ENCODE data around the gene CTAGE8. TPM values are rescaled to one million over a fixed set of nuclear protein-coding genes. Genes with fewer than 3 reads are reported as not detected.

Gene CTAGE8
- total RNA-seq, 8 experiments from 2014 or later, result 0.29 to 0.38 (median 0.36) TPM; not detected in 5

Other genes with a start within 250 kb of the CTAGE8 start
- under 1 TPM in 5 of 8 experiments, not detected in 3; 0.09 to 0.57 (median 0.14) TPM for gene OR2A5, start 220.3 kb downstream of the CTAGE8 start, total RNA-seq
- gene OR2A25, start 199.5 kb downstream of the CTAGE8 start, total RNA-seq, result under 1 TPM in 1 of 8 experiments, not detected in 7; 0.62 TPM
- gene OR2A12, start 183.0 kb downstream of the CTAGE8 start, total RNA-seq, result under 1 TPM in 3 of 8 experiments, not detected in 5; 0.04 to 0.19 (median 0.09) TPM
- not detected for gene OR2A2, start 159.7 kb downstream of the CTAGE8 start, total RNA-seq
- under 1 TPM in 1 of 8 experiments, not detected in 7; 0.08 TPM for gene OR2A14, start 146.1 kb downstream of the CTAGE8 start, total RNA-seq
- gene CTAGE4, start 85.8 kb downstream of the CTAGE8 start, total RNA-seq, result 1 to 10 TPM in 1 of 8 experiments, under 1 TPM in 4, not detected in 3; 0.18 to 1.2 (median 0.25) TPM
- 1 to 10 TPM in 1 of 8 experiments, under 1 TPM in 3, not detected in 4; 0.18 to 1.2 (median 0.26) TPM for gene ARHGEF35, start 73.5 kb downstream of the CTAGE8 start, total RNA-seq
- gene OR2A42, start 29.7 kb downstream of the CTAGE8 start, total RNA-seq, result under 1 TPM in 4 of 8 experiments, not detected in 4; 0.10 to 0.52 (median 0.27) TPM
- gene OR2A7, start 4.5 kb downstream of the CTAGE8 start, total RNA-seq, result 1 to 10 TPM in 1 of 8 experiments, under 1 TPM in 5, not detected in 2; 0.11 to 2.3 (median 0.38) TPM
- gene OR2A1, start 43.1 kb upstream of the CTAGE8 start, total RNA-seq, result under 1 TPM in 7 of 8 experiments, not detected in 1; under 0.01 to 0.62 (median 0.17) TPM
- gene ARHGEF5, start 86.1 kb upstream of the CTAGE8 start, total RNA-seq, result 1 to 10 TPM in 2 of 8 experiments, under 1 TPM in 5, not detected in 1; 0.13 to 1.1 (median 0.57) TPM
- gene NOBOX, start 134.4 kb upstream of the CTAGE8 start, total RNA-seq, result under 1 TPM in 2 of 8 experiments, not detected in 6; 0.28 to 0.31 TPM

Measured in motor neuron (in vitro differentiated cells).